GM19035 (cell line): Measurements from ENCODE around the gene ZFTA.

Source experiments
- ATAC-seq: cut with Tn5 transposase; IDR thresholded peaks from one replicate; pipeline ENCODE4 v1.9.1; 2021; ENCODE audit not compliant: unreplicated experiment

Gene ZFTA

DNA sequence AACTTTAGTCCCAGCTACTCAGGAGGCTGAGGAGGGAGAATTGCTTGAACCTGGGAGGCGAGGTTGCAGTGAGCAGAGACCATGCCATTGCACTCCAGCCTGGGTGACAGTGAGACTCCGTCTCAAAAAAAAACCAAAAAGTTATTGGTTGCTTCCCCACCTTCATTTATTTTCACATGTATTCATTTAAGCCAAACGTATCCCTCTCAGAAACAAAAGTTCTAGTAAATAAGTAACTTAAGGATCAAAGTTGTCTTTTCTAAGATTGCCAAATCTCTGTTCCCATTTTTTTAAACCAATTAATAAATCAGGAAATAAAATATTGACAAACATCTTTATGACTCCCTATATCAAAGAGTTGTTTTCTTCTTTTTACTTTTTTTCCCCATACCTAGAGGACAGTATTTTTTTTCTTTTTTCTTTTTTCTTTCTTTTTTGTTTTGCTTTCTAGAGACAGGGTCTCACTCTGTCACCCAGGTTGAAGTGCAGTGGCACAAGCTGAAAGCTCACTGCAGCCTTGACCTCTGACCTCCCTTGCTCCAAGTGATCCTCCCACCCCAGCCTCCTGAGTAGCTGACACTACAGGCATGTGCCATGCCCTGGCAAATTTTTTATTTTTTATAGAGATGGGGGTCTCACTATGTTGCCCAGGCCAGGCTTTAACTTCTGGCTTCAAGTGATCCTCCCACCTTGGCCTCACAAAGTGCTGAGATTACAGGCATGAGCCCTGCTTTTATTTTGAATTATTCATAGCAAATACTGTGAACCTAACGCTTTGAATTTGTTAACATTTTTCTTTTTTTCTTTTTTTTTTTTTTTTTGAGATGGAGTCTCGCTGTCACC, 11.4 kb downstream of the ZFTA start:
- ATAC-seq: no peak

DNA sequence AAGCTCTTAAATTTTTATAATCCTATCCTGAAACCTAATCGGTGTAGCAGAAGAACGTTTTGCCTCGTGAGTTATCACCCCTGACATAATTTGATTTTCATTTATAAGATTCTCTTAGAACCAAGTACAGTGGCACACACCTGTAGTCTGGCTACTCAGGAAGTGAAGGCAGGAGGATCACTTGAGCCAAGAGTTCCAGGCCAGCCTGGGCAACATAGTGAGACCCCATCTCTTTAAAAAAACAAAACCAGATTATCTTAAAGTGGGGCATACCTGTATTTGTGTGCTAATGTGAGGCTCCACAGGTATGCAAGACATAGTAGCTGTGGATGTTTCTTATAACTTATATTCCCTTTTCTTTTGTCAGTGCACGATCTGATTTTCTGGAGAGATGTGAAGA, 19.0 kb downstream of the ZFTA start:
- ATAC-seq: no peak

DNA sequence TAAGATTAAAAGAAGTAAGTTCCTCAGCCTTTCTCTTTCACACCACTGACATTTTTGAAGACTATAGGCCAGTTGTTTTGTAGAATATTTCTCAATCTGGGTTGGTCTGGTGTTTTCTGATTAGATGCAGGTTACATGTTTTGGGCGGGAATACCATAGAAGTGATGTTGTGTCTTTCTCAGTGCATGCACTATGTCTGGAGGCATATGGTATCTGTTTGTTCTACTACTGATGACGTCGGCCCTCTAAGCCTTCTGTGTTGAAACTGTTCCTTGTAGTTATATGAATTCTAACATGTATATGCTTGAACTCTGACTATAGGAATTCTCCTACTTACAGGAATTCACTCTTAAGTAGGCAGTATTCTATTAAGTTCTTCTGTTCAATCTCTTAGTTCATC, 21.6 kb downstream of the ZFTA start:
- ATAC-seq: no peak

DNA sequence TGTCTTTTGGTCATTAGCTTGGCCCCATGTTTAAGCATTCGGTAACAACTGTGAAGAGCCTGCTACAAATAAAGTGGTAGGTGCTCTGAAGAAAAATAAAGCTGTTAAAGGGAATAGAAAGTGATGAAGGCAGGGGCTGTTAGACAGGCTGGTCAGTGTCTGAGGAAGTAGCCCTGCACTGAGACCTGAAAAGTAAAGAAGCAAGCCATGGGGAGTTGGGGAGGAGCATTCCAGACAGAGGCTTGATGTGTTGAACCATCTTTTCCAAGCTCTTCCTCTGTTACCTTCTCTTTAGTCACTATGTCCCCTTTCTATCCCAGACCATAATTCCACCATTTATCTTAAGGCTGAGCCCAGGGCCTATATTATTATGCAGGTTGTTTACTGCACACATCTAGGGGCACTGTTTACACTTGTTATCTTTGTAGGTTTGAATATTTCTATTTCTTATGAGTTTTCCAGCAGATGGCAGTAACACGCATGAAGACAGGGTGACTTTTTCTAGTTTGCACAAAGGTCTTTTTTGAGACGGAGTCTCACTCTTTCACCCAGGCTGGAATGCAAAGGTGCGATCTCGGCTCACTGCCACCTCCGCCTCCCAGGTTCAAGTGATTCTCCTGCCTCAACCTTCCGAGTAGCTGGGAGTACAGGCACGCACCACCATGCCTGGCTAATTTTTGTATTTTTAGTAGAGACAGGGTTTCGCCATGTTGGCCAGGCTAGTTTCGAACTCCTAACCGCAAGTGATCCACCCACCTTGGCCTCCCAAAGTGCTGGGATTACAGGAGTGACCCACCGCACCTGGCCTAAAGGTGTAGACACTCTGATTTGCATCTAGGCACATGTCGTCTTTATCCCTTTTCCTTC, 23.0 kb downstream of the ZFTA start:
- no peak for ATAC-seq

DNA sequence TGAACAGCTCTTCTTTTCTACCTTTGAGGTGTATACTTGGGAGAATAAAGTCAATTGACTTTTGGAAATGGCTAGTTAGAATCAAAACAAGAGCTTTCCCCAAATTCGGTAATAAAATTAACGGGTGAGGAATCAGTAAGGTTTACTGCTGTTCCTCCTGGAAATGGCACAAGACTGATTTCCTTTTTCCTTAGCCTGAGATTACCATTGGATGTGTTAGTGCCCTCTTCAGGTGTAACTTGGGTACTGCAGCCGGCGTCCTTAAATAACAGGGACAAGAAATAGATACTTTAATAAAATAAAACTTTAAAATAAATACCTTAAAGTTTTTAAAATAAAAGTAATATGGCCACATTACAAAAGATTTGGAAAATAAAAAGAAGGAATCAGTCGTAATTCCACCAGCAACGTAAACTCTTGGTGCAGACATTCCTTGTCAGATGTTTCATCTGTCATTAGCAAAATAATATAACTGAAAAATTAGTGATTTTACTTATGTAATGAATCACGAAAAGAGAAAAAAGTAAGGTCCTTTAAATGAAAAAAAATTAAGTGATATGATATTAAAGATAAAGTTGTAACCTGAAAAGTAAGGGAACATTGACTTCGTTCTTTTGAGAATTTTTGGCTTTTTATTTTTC, 29.7 kb downstream of the ZFTA start:
- no peak for ATAC-seq

DNA sequence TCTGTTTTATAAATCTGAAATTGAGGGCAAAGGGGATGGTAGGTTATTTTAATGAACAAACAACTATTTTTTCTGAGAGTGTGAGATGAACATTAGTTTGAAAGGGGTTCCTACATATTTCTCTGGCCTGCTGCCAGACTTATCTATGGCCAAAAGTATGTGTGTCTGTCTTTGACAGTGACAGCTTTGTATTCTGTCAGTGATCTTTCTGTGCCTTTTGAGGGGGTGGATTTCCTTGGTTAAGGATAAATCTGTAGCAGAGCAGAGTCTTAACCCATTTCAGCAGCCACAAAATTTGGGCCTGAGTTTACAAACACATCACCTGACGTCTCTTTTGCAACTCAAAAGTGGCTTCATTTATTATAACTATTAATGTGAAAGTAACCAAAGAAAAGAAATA, 30.9 kb downstream of the ZFTA start:
- no peak for ATAC-seq

DNA sequence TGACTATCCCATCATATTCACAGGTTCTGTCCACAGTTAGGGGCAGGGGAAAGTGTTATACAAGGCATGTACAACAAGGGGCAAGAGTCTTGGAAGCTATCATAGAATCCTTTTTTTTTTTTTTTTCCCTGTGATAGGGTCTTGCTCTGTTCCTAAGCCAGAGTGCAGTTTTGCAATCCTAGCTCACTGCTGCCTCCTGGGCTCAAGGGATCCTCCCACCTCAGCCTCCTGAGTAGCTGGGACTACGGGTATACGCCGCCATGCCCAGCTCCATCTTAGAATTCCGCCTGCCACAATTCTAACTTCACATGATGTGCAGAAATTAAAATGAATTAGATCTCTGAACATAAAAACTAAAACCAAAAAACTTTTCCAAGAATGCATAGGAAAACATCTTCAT, 31.7 kb downstream of the ZFTA start:
- no peak for ATAC-seq

DNA sequence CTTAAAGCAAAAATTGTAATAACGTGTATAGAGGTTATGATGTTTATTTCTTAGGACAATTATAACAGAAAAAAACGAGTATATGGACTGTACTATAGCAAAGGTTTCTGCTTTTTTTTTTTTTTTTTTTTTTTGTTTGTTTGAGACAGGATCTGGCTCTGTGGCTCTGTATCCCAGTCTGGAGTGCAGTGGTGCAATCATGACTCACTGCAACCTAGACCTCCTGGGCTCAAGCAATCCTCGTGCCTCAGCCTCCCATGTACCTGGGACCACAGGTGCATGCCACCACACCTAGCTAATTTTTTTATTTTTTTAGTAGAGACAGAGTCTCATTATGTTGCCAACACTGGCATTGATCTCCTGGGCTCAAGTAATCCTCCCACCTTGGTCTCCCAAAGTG, 39.2 kb downstream of the ZFTA start:
- no peak for ATAC-seq

DNA sequence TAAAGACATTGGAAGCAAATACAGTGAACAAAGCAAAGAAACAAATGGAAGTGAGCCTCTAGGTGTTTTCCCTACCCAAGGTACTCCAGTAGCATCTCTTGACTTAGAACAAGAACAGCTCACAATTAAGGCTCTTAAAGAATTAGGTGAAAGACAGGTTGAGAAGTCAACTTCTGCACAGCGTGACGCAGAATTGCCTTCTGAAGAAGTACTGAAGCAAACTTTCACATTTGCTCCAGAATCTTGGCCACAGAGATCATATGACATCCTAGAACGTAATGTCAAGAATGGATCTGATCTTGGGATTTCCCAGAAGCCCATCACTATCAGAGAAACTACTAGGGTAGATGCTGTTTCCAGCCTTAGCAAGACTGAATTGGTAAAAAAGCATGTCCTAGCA, 48.0 kb downstream of the ZFTA start:
- ATAC-seq: no peak

DNA sequence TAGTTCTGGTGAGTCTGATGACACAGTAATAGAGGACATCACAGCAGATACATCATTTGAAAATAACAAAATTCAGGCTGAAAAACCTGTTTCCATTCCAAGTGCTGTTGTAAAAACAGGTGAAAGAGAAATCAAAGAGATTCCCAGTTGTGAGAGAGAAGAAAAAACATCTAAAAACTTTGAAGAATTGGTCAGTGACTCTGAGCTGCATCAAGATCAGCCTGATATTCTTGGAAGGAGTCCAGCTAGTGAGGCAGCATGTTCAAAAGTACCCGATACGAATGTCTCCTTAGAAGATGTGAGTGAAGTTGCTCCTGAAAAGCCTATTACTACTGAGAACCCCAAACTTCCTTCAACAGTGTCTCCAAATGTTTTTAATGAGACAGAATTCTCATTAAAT, 48.6 kb downstream of the ZFTA start:
- ATAC-seq: no peak

DNA sequence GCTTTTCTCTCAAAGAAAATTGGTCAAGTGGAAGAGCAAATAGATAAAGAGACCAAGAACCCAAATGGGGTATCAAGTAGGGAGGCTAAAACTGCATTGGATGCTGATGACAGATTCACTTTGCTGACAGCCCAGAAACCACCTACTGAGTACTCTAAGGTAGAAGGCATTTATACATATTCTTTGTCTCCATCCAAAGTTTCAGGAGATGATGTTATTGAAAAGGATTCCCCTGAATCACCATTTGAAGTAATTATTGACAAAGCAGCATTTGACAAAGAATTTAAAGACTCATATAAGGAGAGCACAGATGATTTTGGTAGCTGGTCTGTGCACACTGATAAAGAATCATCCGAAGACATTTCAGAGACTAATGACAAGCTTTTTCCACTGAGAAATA, 49.6 kb downstream of the ZFTA start:
- no peak for ATAC-seq
